GM18907 (cell line): ENCODE measurements around the gene ADPRS.

Source experiments
- ATAC-seq: cut with Tn5 transposase; IDR thresholded peaks from one replicate; pipeline ENCODE4 v1.9.1; 2021; ENCODE audit warnings: mild to moderate bottlenecking, moderate library complexity; ENCODE audit not compliant: unreplicated experiment

ADPRS gene

GRCh38 chr1:36088577-36089392, at the start of gene ADPRS:
Gene ADPRS, plus strand, starts transcription at chr1:36088892. Its CDS starts 13 bp downstream, at chr1:36088905.
- ATAC-seq, result peak; percentile 71

- ATAC-seq, result no peak
Observed at GRCh38 chr1:36040238-36040637, 48.5 kb upstream of the ADPRS start.

- ATAC-seq, result no peak
Observed at GRCh38 chr1:36051821-36052220, 36.9 kb upstream of the ADPRS start.

- no peak for ATAC-seq
Observed at GRCh38 chr1:36053978-36054377, 34.7 kb upstream of the ADPRS start.

GRCh38 chr1:36055706-36056105, 33.0 kb upstream of the ADPRS start:
- ATAC-seq, result no peak

- ATAC-seq, result no peak
Observed at GRCh38 chr1:36062315-36062714, 26.4 kb upstream of the ADPRS start.

GRCh38 chr1:36067871-36068270, 20.8 kb upstream of the ADPRS start:
- ATAC-seq, result no peak

GRCh38 chr1:36068866-36069265, 19.8 kb upstream of the ADPRS start:
- ATAC-seq, result no peak

- ATAC-seq, result no peak
Observed at GRCh38 chr1:36070349-36070748, 18.3 kb upstream of the ADPRS start.

- no peak for ATAC-seq
Observed at GRCh38 chr1:36076979-36077573, 11.6 kb upstream of the ADPRS start.

- no peak for ATAC-seq
Observed at GRCh38 chr1:36080236-36080635, 8.5 kb upstream of the ADPRS start.

- ATAC-seq, result no peak
Observed at GRCh38 chr1:36080801-36081200, 7.9 kb upstream of the ADPRS start.

GRCh38 chr1:36081926-36082485, 6.7 kb upstream of the ADPRS start:
- ATAC-seq, result no peak

GRCh38 chr1:36083219-36083618, 5.5 kb upstream of the ADPRS start:
- ATAC-seq, result no peak

GRCh38 chr1:36083635-36084496, 4.8 kb upstream of the ADPRS start, which contains the start of gene TEKT2:
Gene TEKT2, plus strand, starts transcription at chr1:36084094. Its CDS starts 828 bp downstream, at chr1:36084922.
- ATAC-seq, result no peak

- ATAC-seq, result no peak
Observed at GRCh38 chr1:36084497-36085115, 4.1 kb upstream of the ADPRS start.

- ATAC-seq, result no peak
Observed at GRCh38 chr1:36085126-36085525, 3.6 kb upstream of the ADPRS start.

GRCh38 chr1:36085686-36086526, 2.8 kb upstream of the ADPRS start:
- no peak for ATAC-seq

- no peak for ATAC-seq
Observed at GRCh38 chr1:36086529-36087232, 2.0 kb upstream of the ADPRS start.
